Fibroblast of lung (primary cell): ENCODE measurements around the gene IRF1.

Experiments used
- EZH2 ChIP-seq: IDR thresholded peaks from 2 replicates; pipeline ENCODE4 v1.5.1; 2012; ENCODE audit warnings: low read length, control low read depth, mild to moderate bottlenecking; ENCODE audit errors: missing control alignments
- TF ChIP-seq, protein P1 (sequence below), 2 donors: IDR thresholded peaks in 1 of 2; conservative IDR thresholded peaks in 1 of 2; 1 replicate in 1 of 2; 2 replicates in 1 of 2; pipeline ENCODE4 v1.5.1; 2011 to 2012; ENCODE audit warnings: low read length in 2 of 2, control low read depth in 1 of 2, inconsistent platforms in 1 of 2, low read depth in 1 of 2, mild to moderate bottlenecking in 1 of 2

- TF ChIP-seq EZH2: no peak
- TF ChIP-seq, protein P1, sequence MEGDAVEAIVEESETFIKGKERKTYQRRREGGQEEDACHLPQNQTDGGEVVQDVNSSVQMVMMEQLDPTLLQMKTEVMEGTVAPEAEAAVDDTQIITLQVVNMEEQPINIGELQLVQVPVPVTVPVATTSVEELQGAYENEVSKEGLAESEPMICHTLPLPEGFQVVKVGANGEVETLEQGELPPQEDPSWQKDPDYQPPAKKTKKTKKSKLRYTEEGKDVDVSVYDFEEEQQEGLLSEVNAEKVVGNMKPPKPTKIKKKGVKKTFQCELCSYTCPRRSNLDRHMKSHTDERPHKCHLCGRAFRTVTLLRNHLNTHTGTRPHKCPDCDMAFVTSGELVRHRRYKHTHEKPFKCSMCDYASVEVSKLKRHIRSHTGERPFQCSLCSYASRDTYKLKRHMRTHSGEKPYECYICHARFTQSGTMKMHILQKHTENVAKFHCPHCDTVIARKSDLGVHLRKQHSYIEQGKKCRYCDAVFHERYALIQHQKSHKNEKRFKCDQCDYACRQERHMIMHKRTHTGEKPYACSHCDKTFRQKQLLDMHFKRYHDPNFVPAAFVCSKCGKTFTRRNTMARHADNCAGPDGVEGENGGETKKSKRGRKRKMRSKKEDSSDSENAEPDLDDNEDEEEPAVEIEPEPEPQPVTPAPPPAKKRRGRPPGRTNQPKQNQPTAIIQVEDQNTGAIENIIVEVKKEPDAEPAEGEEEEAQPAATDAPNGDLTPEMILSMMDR (conservative IDR thresholded peaks at IDR 0.05 in 1 of 2, IDR thresholded peaks at IDR 0.05 in 1 of 2; ENCODE audit: low read depth in 1 of 2, low read length in 2 of 2): no peak
Measured at GRCh38 chr5:132460846-132461568, 29.6 kb downstream of the IRF1 start.
